Liver (tissue), 9 donors: Measurements from ENCODE around the gene THAP7. TPM values are rescaled to one million over a fixed set of nuclear protein-coding genes. Genes with fewer than 3 reads are reported as not detected.
A peak's percentile ranks its signal among the peaks of the same experiment; 100 is the strongest.

Experiments used
- DNase-seq: peaks from one replicate; pipeline ENCODE4 v3.0.0-alpha.2; 2017; ENCODE audit warnings: low spot score
- H3K27ac ChIP-seq, 2 donors: one replicate each; pipeline ENCODE4 v1.7.0; 2013; ENCODE audit warnings: inconsistent platforms in 2 of 2, low read length in 2 of 2, control low read depth in 1 of 2, low read depth in 1 of 2, mild to moderate bottlenecking in 1 of 2
- H3K27me3 ChIP-seq, 4 donors: one replicate each; pipeline versions ENCODE4 v1.6.1 to v1.7.0; 2013; ENCODE audit warnings: low read length in 3 of 4, inconsistent platforms in 1 of 4, mild to moderate bottlenecking in 1 of 4, moderate library complexity in 1 of 4; ENCODE audit not compliant: control insufficient read depth in 4 of 4, insufficient read depth in 4 of 4
- H3K36me3 ChIP-seq, 4 donors: one replicate each; pipeline versions ENCODE4 v1.6.1 to v1.7.0; 2013; ENCODE audit warnings: low read length in 3 of 4, mild to moderate bottlenecking in 3 of 4, low read depth in 1 of 4, moderate library complexity in 1 of 4; ENCODE audit not compliant: control insufficient read depth in 4 of 4, insufficient read depth in 3 of 4
- H3K4me1 ChIP-seq, 4 donors: one replicate each; pipeline versions ENCODE4 v1.6.1 to v1.7.0; 2013; ENCODE audit warnings: low read length in 3 of 4, mild to moderate bottlenecking in 3 of 4, moderate library complexity in 1 of 4; ENCODE audit not compliant: control insufficient read depth in 4 of 4, insufficient read depth in 4 of 4
- H3K4me3 ChIP-seq, 3 donors: one replicate each; pipeline versions ENCODE4 v1.6.1 to v1.7.0; 2013; ENCODE audit warnings: low read length in 3 of 3, control low read depth in 1 of 3, low read depth in 1 of 3, mild to moderate bottlenecking in 1 of 3
- H3K9ac ChIP-seq, 2 donors: one replicate each; pipeline ENCODE4 v1.7.0; 2013; ENCODE audit warnings: low read length in 2 of 2, mild to moderate bottlenecking in 2 of 2, moderate library complexity in 2 of 2, control low read depth in 1 of 2, low read depth in 1 of 2
- H3K9me3 ChIP-seq, 4 donors: one replicate each; pipeline versions ENCODE4 v1.6.1 to v1.7.0; 2013; ENCODE audit warnings: low read length in 3 of 4; ENCODE audit not compliant: control insufficient read depth in 4 of 4
- FOXA1 ChIP-seq: IDR thresholded peaks from 2 replicates; pipeline ENCODE4 v1.6.1; 2016; ENCODE audit warnings: antibody characterized with exemption
- FOXA2 ChIP-seq: IDR thresholded peaks from 2 replicates; pipeline ENCODE4 v1.6.1; 2016; ENCODE audit warnings: antibody characterized with exemption
- GABPA ChIP-seq, 2 donors: IDR thresholded peaks in 1 of 2; conservative IDR thresholded peaks in 1 of 2; 2 replicates each; pipeline ENCODE4 v1.6.1; 2016; ENCODE audit warnings: antibody characterized with exemption in 2 of 2, mild to moderate bottlenecking in 1 of 2, moderate library complexity in 1 of 2
- HNF4A ChIP-seq, 2 donors: conservative IDR thresholded peaks; 2 replicates each; pipeline ENCODE4 v1.6.1; 2016; ENCODE audit warnings: antibody characterized with exemption in 2 of 2, mild to moderate bottlenecking in 2 of 2
- HNF4G ChIP-seq: IDR thresholded peaks from 2 replicates; pipeline ENCODE4 v1.6.1; 2016; ENCODE audit warnings: antibody characterized with exemption
- JUND ChIP-seq, 2 donors: IDR thresholded peaks; 2 replicates each; pipeline ENCODE4 v1.6.1; 2016; ENCODE audit warnings: antibody characterized with exemption in 2 of 2
- NR2F2 ChIP-seq: IDR thresholded peaks from 2 replicates; pipeline ENCODE4 v1.6.1; 2016; ENCODE audit warnings: antibody characterized with exemption
- RAD21 ChIP-seq, 2 donors: IDR thresholded peaks; 2 replicates each; pipeline ENCODE4 v1.6.1; 2016; ENCODE audit warnings: antibody characterized with exemption in 2 of 2, mild to moderate bottlenecking in 2 of 2
- RXRA ChIP-seq, 2 donors: IDR thresholded peaks; 2 replicates each; pipeline ENCODE4 v1.6.1; 2017 to 2018; ENCODE audit warnings: antibody characterized with exemption in 2 of 2, mild to moderate bottlenecking in 1 of 2
- SP1 ChIP-seq: IDR thresholded peaks from 2 replicates; pipeline ENCODE4 v1.6.1; 2018; ENCODE audit warnings: antibody characterized with exemption, mild to moderate bottlenecking
- TAF1 ChIP-seq: conservative IDR thresholded peaks from 2 replicates; pipeline ENCODE4 v1.6.1; 2016; ENCODE audit warnings: antibody characterized with exemption, mild to moderate bottlenecking
- YY1 ChIP-seq: IDR thresholded peaks from 2 replicates; pipeline ENCODE4 v1.6.1; 2016; ENCODE audit warnings: antibody characterized with exemption, mild to moderate bottlenecking
- WGBS: extraction: QIAGEN DNeasy Blood & Tissue Kit; methylation state at CpG from one replicate; pipeline ENCODE4 v1.1.7; 2013; 5-methylcytosine and 5-hydroxymethylcytosine counted together
- polyA plus RNA-seq, 2 donors: library from polyadenylated mRNA; stranded (reverse) in 1 of 2; unstranded in 1 of 2; fragments of 200-250 nt in 1 of 2; fragments of >200 nt in 1 of 2; fragmentation: Nextera tagmentation in 1 of 2; extraction: Ambion mirVana in 1 of 2; gene quantifications; one replicate each; pipeline versions ENCODE4 v1.2.1 to v1.2.3, GENCODE V29; 2013 to 2015
- total RNA-seq, 2 donors: library from RNA; depleted of rRNA; stranded (reverse); fragments of >200 nt; gene quantifications; one replicate each; pipeline ENCODE4 v1.2.3, GENCODE V29; 2014
- TF ChIP-seq, protein P1 (sequence below): IDR thresholded peaks from 2 replicates; pipeline ENCODE4 v1.6.1; 2016; ENCODE audit warnings: antibody characterized with exemption, mild to moderate bottlenecking
- TF ChIP-seq, protein P2 (sequence below): IDR thresholded peaks from 2 replicates; pipeline ENCODE4 v1.6.1; 2016; ENCODE audit warnings: antibody characterized with exemption
- TF ChIP-seq, protein P3 (sequence below): IDR thresholded peaks from 2 replicates; pipeline ENCODE4 v1.6.1; 2016; ENCODE audit warnings: antibody characterized with exemption
- TF ChIP-seq, protein P4 (sequence below): IDR thresholded peaks from 2 replicates; pipeline ENCODE4 v1.6.1; 2016; ENCODE audit warnings: antibody characterized with exemption
- donor health status: healthy.
- donor health status: healthy.
- donor health status: healthy.
- donor health status: healthy.
- donor health status: healthy.

Gene THAP7
- total and polyA plus RNA-seq, 4 donors, result 10.4 to 21.9 (median 19.4) TPM

DNA sequence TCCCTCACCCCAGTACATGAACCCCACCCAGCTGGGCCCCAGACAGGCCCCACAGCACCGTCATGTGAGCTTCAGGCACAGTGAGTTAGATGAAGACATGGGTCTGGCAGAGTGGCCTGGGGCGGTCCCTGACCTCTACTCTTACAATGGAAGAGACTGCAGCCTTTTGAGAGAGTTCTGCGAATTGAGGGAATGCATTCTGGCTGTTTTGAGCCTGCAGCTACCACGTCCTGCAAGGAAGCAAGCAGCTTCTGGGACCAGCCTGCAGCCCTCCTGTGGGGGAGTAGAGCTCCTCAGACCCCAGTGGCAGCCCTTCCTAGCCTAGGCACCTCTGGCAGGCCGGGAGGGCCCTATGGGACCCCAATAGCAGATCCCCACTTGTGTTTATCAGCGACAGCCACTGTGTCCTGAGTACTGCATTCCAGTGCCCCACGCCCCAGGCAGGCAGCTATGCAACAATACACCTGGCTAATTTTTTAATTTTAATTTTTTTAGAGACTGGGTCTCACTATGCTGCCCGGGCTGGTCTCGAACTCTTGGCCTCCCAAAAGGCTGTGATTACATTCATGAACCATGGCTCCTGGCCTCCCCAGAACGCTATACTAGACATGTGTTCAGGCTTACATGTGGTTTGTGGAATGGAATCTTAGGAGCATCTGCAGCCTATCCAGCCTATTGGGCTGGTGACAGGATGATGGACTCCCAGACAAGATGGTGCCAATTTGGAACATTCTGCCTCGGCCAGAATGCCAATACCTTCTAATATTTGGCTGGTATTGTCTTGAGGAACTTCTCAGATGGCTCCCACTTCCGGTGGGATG is 31.2 kb upstream of the THAP7 start (continued):
- TF ChIP-seq, protein P1, sequence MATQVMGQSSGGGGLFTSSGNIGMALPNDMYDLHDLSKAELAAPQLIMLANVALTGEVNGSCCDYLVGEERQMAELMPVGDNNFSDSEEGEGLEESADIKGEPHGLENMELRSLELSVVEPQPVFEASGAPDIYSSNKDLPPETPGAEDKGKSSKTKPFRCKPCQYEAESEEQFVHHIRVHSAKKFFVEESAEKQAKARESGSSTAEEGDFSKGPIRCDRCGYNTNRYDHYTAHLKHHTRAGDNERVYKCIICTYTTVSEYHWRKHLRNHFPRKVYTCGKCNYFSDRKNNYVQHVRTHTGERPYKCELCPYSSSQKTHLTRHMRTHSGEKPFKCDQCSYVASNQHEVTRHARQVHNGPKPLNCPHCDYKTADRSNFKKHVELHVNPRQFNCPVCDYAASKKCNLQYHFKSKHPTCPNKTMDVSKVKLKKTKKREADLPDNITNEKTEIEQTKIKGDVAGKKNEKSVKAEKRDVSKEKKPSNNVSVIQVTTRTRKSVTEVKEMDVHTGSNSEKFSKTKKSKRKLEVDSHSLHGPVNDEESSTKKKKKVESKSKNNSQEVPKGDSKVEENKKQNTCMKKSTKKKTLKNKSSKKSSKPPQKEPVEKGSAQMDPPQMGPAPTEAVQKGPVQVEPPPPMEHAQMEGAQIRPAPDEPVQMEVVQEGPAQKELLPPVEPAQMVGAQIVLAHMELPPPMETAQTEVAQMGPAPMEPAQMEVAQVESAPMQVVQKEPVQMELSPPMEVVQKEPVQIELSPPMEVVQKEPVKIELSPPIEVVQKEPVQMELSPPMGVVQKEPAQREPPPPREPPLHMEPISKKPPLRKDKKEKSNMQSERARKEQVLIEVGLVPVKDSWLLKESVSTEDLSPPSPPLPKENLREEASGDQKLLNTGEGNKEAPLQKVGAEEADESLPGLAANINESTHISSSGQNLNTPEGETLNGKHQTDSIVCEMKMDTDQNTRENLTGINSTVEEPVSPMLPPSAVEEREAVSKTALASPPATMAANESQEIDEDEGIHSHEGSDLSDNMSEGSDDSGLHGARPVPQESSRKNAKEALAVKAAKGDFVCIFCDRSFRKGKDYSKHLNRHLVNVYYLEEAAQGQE, result no peak
- TF ChIP-seq RAD21 (IDR thresholded peaks at IDR 0.05) (no peak), TAF1 (no peak)

DNA sequence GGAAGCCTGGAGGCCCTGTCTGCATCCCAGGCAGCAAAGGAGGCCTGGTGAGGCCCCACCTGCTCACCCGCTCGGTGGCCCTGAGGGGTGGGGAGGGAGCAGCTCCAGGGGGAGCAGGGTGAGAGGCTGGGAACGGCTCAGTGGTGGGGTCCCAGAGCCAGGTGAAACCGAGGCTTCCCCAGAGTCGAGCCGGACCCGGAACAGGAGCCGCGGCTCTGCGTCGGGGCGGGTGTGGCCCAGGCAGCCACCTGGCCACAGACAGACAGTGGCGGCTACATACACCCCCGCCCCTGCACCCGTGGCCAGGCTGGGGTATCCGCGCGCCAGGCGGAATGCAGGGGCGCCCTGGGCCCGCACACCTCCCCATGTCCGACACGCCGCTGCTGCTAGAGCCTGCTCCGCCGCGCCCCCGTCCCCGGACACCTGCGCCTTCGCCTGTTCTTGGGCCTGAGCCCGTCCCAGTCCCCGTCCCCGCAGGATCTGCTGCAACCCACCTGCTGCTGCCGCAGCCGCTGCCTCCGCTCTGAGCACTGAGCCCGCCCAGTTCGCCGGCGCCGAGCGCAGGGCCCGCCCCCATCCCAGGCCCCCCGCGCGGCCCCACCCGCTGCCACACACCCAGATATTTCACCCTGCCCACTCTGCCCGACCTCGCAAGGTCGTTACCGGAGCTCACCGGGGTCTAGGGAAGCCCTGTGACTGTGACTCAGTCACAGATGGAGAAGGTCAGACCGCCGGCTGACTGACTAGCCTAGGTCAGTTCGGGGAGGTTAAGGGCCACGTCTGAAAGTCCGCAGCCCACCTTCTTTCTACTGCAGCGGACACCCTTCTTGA is 30.3 kb upstream of the THAP7 start, which contains the start of gene SLC7A4:
Gene SLC7A4 (minus strand): TSS at position 525 of the 831 bp plus-strand sequence. CDS start 749 bp downstream, outside the sequence.
- no peaks in the 10 kb centered on the region for H3K27me3 ChIP-seq
- no peak within 1 kb of the TSS for H3K9ac ChIP-seq

DNA sequence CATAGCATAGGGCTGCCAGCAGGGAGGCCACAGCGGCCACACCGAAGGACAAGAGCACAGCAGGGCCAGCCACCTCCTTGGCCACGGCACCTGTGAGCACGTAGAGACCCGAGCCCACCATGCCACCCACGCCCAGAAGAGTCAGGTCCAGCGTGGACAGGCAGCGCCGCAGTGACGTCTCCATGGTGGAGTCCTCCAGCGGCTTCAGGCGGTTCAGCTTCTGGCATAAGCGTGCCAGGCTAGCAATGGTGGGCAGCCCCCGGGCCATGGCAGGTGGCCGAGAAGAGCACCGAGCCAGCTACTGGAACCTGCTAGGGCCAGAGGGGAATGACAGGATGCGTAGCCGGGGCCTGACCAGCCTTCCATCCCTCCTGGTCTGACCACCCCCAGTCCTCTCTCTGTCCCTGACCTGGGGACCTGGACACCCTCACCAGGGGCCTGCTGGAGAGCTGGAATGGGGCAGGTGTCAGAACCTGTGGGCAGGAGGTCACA is 29.7 kb upstream of the THAP7 start:
- no peak overlapping the region for H3K9ac ChIP-seq
- no peak for DNase-seq

More for the DNA sequence above, 30.3 kb upstream of the THAP7 start, which contains the start of gene SLC7A4:
- DNase-seq, result peak; percentile 48
- TF ChIP-seq, protein P2, sequence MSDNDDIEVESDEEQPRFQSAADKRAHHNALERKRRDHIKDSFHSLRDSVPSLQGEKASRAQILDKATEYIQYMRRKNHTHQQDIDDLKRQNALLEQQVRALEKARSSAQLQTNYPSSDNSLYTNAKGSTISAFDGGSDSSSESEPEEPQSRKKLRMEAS, result no peak
- TF ChIP-seq FOXA2 (no peak), NR2F2 (no peak), GABPA (IDR thresholded peaks at IDR 0.05 in 1 of 2, conservative IDR thresholded peaks at IDR 0.05 in 1 of 2) (no peak), TAF1 (no peak)
- H3K4me1 ChIP-seq, result no peaks in the 10 kb centered on the region
- 13% methylated on average over 59 of the region's 59 CpGs for WGBS
- H3K36me3 ChIP-seq, result no peaks in the 10 kb centered on the region
- no peak within 1 kb of the TSS for H3K27ac ChIP-seq
- no peaks in the 10 kb centered on the region for H3K9me3 ChIP-seq
- H3K4me3 ChIP-seq, result peak within 1 kb of the TSS in 1 of 3 donors; percentile 18

More for the DNA sequence above, 29.7 kb upstream of the THAP7 start:
- Histone ChIP-seq H3K4me1 (no peaks in the 10 kb centered on the region), H3K36me3 (no peaks in the 10 kb centered on the region), H3K9me3 (no peaks in the 10 kb centered on the region), H3K27ac (no peak overlapping the region), H3K27me3 (no peaks in the 10 kb centered on the region), H3K4me3 (no peak overlapping the region)
- TF ChIP-seq RXRA (IDR thresholded peaks at IDR 0.05) (no peak), FOXA2 (no peak), TAF1 (no peak), HNF4G (no peak), SP1 (no peak), HNF4A (conservative IDR thresholded peaks at IDR 0.05) (no peak), NR2F2 (no peak), FOXA1 (no peak), YY1 (no peak), JUND (IDR thresholded peaks at IDR 0.05) (no peak)
- TF ChIP-seq, protein P2, result no peak
- TF ChIP-seq, protein P3, sequence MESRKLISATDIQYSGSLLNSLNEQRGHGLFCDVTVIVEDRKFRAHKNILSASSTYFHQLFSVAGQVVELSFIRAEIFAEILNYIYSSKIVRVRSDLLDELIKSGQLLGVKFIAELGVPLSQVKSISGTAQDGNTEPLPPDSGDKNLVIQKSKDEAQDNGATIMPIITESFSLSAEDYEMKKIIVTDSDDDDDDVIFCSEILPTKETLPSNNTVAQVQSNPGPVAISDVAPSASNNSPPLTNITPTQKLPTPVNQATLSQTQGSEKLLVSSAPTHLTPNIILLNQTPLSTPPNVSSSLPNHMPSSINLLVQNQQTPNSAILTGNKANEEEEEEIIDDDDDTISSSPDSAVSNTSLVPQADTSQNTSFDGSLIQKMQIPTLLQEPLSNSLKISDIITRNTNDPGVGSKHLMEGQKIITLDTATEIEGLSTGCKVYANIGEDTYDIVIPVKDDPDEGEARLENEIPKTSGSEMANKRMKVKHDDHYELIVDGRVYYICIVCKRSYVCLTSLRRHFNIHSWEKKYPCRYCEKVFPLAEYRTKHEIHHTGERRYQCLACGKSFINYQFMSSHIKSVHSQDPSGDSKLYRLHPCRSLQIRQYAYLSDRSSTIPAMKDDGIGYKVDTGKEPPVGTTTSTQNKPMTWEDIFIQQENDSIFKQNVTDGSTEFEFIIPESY, result no peak
- TF ChIP-seq, protein P1, result no peak
- TF ChIP-seq, protein P4, sequence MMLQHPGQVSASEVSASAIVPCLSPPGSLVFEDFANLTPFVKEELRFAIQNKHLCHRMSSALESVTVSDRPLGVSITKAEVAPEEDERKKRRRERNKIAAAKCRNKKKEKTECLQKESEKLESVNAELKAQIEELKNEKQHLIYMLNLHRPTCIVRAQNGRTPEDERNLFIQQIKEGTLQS, result no peak
- WGBS, result 91% methylated on average over 18 of the region's 18 CpGs
